Mucosa of stomach (tissue), 1 donor: Measurements from ENCODE around the gene ASPSCR1.

Source experiments
- H3K27me3 ChIP-seq: one replicate; pipeline ENCODE4 v1.7.0; 2013; ENCODE audit warnings: mild to moderate bottlenecking, low read length; ENCODE audit not compliant: control insufficient read depth, insufficient read depth
- H3K36me3 ChIP-seq: one replicate; pipeline ENCODE4 v1.7.0; 2013; ENCODE audit warnings: low read length; ENCODE audit not compliant: control insufficient read depth, insufficient read depth
- H3K4me1 ChIP-seq: one replicate; pipeline ENCODE4 v1.7.0; 2013; ENCODE audit warnings: mild to moderate bottlenecking, low read length; ENCODE audit not compliant: control insufficient read depth, insufficient read depth
- H3K4me3 ChIP-seq: one replicate; pipeline ENCODE4 v1.7.0; 2013; ENCODE audit warnings: low read length
- H3K9ac ChIP-seq: one replicate; pipeline ENCODE4 v1.7.0; 2013; ENCODE audit warnings: mild to moderate bottlenecking, low read length, moderate library complexity
- H3K9me3 ChIP-seq: one replicate; pipeline ENCODE4 v1.7.0; 2013; ENCODE audit warnings: mild to moderate bottlenecking, low read length, moderate library complexity; ENCODE audit not compliant: control insufficient read depth
- donor health status: Pancreatic carcinoma.

The ASPSCR1 gene

DNA sequence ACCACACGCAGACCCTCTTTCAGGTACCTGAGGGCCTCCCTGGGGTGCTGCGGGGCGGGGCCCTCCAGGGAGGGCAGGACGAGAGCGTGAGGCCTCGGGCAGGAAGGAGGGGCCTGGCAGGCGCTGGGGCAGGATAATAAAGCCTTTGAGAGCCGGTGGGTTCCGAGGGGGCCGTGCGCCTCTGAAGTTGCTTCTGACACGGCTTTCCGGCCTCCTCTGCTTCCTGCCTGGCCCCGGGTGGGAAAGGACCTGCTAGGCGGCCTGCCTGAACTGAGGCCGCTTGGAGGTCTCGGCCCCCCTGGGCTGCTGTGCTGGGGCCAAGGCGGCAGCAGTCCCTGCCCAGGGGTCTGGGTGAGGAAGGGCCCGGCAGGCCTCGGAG lies 34.8 kb downstream of the ASPSCR1 start:
- Histone ChIP-seq H3K4me3 (no peak overlapping the region), H3K9ac (no peak overlapping the region), H3K9me3 (no peaks in the 10 kb centered on the region), H3K4me1 (no peaks in the 10 kb centered on the region), H3K27me3 (no peaks in the 10 kb centered on the region), H3K36me3 (no peaks in the 10 kb centered on the region)

DNA sequence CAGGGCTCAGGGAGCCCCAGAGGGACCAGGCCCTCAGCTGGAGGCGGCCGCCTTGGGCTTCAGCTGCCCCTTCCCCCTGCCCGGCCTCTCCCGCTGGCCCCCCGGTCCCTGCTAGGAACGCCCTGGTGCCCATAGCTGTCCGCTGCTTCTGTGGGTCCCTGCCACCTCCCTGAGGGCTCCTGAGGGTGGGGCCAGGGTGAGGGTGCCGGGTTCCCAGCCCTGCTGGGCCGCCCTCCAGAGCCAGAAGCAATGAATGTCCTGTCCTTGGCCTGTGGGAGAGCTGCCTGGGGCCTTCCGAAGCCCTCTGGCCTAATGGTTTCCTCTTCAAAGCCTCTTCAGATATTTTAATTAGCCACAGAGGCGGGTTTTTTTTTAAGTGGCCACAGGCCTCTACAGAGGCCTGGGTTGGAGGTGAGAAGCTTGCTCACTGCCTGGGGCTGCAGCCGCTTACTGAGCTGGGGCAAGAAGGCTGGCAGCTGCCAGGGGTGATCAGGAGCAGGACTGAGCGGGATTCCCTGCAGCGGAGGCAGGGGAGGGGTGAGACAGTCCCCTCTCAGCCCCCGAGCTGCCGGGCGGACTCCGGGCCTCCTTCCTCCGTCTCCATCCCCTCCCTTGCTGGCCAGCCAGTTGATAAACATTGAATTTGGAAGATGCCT lies 35.3 kb downstream of the ASPSCR1 start:
- no peaks in the 10 kb centered on the region for H3K9me3 ChIP-seq
- H3K4me3 ChIP-seq: no peak overlapping the region
- no peaks in the 10 kb centered on the region for H3K36me3 ChIP-seq
- no peak overlapping the region for H3K9ac ChIP-seq
- no peaks in the 10 kb centered on the region for H3K4me1 ChIP-seq
- no peaks in the 10 kb centered on the region for H3K27me3 ChIP-seq

DNA sequence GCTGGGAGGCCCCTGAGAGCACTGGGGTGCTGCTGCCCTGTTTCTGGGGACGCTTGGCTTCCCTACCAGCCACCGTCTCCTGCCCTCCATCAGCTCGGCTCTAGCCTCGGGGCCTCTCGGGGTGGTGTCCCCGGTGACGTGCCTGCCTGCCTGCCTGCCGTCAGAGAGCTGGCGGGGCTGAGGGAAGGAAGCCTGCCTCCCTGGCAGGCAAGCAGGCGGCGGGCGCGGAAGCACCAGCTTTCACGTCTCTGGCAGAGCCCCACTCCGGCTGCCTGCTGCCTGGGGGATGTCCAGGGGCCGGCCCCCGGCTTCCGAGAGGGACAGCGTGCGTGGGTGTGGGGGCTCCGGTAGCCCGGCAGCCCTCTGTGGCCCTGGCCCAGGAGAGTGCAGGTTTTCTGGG lies 35.9 kb downstream of the ASPSCR1 start:
- no peaks in the 10 kb centered on the region for H3K4me1 ChIP-seq
- H3K9ac ChIP-seq: no peak overlapping the region
- no peak overlapping the region for H3K4me3 ChIP-seq
- H3K27me3 ChIP-seq: no peaks in the 10 kb centered on the region
- no peaks in the 10 kb centered on the region for H3K9me3 ChIP-seq
- H3K36me3 ChIP-seq: no peaks in the 10 kb centered on the region

DNA sequence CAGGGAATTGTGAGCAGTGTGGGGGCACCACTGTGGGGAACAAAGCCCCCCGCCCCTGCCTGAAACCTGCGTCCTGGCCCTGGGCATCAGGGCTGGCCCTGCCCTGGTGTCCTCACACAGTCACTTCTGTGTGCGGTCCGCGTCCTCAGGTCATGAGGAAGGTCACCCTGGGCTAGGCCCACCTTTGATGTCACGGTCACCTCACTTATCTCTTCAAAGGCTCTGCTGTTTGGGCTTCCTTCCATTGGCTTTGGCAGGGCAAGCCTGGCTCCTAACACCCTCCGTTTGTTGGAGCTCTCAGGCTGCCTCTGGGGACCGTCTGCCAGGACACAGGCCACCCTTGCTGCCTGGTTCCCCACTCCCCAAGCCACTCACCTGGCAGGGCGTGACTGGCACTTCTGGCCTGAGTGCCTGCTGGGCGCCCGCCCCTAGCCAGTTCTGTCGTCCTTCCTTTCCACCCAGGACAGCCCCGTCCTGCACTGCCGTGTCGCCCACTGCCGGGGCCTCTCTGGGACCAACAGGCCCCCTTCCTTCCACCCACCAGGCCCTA lies 36.4 kb downstream of the ASPSCR1 start:
- Histone ChIP-seq H3K4me1 (no peaks in the 10 kb centered on the region), H3K4me3 (no peak overlapping the region), H3K9ac (no peak overlapping the region), H3K27me3 (no peaks in the 10 kb centered on the region), H3K36me3 (no peaks in the 10 kb centered on the region), H3K9me3 (no peaks in the 10 kb centered on the region)

GRCh38 chr17:82014432-82014831 lies 37.0 kb downstream of the ASPSCR1 start:
- Histone ChIP-seq H3K9ac (no peak overlapping the region), H3K36me3 (no peaks in the 10 kb centered on the region), H3K9me3 (no peaks in the 10 kb centered on the region), H3K4me1 (peaks cover 3% of the 10 kb centered on the region), H3K27me3 (no peaks in the 10 kb centered on the region), H3K4me3 (no peak overlapping the region)

GRCh38 chr17:82014971-82015310 lies 37.5 kb downstream of the ASPSCR1 start:
- Histone ChIP-seq H3K9ac (no peak overlapping the region), H3K4me1 (peaks cover 8% of the 10 kb centered on the region), H3K9me3 (no peaks in the 10 kb centered on the region), H3K36me3 (no peaks in the 10 kb centered on the region), H3K4me3 (no peak overlapping the region), H3K27me3 (no peaks in the 10 kb centered on the region)

DNA sequence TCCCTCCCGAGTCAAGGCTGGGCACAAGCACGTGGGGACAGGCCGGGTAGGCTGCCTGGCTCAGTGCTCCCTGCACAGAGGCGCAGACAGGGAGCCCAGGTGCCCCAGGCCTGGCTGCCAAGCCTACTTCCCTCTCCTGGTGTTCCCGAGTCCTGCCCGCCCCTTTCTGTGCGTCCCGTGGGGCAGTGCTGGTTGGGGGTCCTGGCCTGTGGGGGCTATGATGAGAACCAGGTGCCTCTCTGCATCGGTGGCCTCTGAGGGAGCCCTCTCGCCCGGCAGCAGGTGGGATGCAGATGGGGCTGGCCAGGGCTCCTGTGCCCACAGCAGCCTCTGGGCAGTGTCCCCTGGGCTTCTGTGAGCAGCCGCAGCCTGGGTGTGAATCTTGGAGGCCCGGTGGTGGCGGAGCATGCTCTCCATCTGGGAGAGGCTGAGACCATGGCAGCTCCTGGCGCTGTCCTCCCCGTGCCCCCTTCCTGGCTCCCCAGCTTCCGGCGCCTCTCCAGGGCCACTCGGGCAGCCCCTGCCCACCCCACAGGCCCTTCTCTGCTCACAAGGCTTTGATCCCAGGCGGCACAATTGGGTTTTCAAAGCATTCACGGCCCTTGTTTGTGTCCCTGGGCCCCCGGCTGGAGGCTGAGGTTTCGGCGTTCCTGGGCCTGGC lies 38.0 kb downstream of the ASPSCR1 start:
- Histone ChIP-seq H3K9ac (no peak overlapping the region), H3K4me3 (no peak overlapping the region), H3K9me3 (no peaks in the 10 kb centered on the region), H3K36me3 (no peaks in the 10 kb centered on the region), H3K27me3 (no peaks in the 10 kb centered on the region), H3K4me1 (peaks cover 13% of the 10 kb centered on the region)

DNA sequence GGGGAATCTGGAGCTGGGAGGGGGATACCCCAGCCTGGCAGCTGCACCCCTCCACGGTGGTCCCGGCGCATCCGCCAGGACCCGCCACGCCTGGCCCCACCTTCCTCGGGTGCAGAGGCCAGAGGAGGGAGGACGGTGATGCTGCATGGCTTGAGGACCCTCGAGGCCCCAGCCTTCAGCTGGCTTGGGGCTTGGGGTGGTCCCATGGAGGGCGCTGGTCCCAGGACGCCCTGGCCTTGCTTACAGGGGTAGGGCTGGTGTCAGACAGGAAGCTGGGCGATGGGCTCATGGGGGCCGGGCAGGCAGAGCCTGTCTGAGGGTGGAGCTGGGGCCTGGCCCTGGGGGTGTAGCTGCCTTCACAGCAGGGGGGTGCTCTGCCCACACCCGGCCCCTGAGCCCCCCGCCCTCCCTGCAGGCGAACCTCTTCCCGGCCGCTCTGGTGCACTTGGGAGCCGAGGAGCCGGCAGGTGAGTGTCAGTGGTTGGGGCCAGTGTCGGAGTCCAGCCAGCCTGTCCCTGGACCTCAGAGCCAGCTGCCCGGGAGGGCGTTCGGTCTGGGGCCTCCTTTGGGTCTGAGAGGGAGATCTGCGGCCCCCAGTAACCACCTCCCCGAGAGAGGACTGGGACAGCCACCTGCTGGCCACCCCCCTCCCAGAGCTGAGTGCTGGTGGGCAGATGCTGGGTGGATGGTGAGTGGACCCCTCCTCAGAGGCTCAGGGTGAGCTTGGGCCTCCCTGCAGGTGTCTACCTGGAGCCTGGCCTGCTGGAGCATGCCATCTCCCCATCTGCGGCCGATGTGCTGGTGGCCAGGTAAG lies 38.8 kb downstream of the ASPSCR1 start:
- no peak overlapping the region for H3K4me3 ChIP-seq
- no peaks in the 10 kb centered on the region for H3K36me3 ChIP-seq
- no peak overlapping the region for H3K9ac ChIP-seq
- H3K4me1 ChIP-seq: peaks cover 20% of the 10 kb centered on the region
- H3K9me3 ChIP-seq: no peaks in the 10 kb centered on the region
- no peaks in the 10 kb centered on the region for H3K27me3 ChIP-seq

GRCh38 chr17:82016875-82017459 lies 39.5 kb downstream of the ASPSCR1 start:
- no peaks in the 10 kb centered on the region for H3K36me3 ChIP-seq
- no peak overlapping the region for H3K4me3 ChIP-seq
- H3K9me3 ChIP-seq: no peaks in the 10 kb centered on the region
- peaks cover 27% of the 10 kb centered on the region for H3K4me1 ChIP-seq
- H3K9ac ChIP-seq: no peak overlapping the region
- H3K27me3 ChIP-seq: no peaks in the 10 kb centered on the region

DNA sequence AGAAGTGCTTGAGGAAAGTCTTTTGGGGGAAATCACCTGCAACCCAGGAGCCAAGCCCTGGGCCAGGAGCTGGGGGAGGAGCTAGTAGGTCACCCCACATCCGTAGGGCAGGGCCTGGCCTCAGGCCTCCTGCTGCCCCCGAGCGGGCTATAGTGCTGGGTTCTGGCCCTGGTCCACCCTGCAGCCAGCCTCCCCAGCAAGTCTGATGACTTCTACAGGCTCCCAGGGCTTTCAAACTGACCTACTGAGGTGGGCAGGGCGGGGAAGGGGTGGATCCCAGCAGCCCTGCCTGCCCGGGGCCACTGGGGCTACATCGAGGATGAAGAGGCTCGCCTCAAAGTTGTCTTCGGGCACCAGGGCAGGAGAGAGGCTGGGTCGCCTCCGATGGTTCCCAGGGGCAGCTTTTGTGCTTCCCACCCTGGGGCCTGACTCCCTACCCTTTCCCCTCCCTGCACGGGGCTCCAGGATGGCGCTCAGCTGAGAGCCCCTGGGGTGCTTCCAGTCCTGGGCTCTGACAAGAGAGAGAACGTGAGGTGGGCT lies 40.3 kb downstream of the ASPSCR1 start:
- Histone ChIP-seq H3K4me3 (no peak overlapping the region), H3K9me3 (no peaks in the 10 kb centered on the region), H3K4me1 (peaks cover 30% of the 10 kb centered on the region), H3K27me3 (no peaks in the 10 kb centered on the region), H3K9ac (no peak overlapping the region), H3K36me3 (no peaks in the 10 kb centered on the region)

DNA sequence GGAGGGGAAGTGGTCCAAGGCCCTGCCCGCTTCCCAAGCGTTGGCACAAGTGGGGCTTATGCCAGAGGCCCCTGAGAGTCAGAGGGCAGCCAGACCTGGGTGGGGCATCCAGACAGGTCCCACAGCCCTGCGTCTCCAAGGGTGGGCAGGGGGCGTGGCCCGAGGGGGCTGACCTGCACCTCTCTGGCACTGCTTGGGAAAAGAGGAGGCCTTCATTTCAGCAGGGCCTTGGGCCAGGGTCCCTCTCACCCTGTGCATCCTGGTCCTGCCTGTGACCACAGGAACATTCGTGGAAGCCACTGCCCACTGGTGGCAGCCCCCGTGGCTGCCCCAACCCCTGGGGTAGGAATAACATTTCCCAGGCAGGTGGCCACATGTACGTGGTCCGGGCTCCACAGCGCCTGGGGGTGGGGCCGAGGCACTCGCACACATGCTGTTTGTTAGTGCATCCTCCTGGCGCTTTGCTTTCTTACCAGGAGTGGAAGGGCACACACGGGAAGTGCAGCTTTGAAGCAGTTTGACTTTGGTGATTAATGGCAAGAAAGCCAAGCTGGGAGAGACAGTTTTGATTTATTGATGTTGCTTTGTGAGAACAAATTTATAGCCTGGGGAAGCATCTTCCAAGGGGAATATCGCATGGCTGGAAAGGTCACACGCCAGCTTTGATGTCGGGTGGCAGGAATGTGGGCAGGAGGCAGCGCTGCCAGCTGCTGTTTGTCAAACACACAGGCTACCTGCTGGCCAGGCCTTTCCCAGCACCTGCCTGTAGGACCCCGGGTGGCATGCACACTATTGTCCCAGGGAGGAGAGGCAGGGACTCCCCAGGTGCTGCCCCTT lies 40.9 kb downstream of the ASPSCR1 start:
- no peaks in the 10 kb centered on the region for H3K9me3 ChIP-seq
- H3K27me3 ChIP-seq: no peaks in the 10 kb centered on the region
- H3K36me3 ChIP-seq: no peaks in the 10 kb centered on the region
- H3K4me3 ChIP-seq: no peak overlapping the region
- H3K4me1 ChIP-seq: peaks cover 30% of the 10 kb centered on the region
- no peak overlapping the region for H3K9ac ChIP-seq
